Measurements from ENCODE around the gene MIA. TPM values are rescaled to one million over a fixed set of nuclear protein-coding genes. Genes with fewer than 3 reads are reported as not detected.
"Not testable (repeated sequence)": the region's sequence is repeated elsewhere in the genome, so short reads cannot be mapped to it uniquely, and the experiment has no call there.

MIA gene
- total RNA-seq, 2 donors from 2014 or later, result not detected

- H3K9me3 ChIP-seq, result no peaks in the 10 kb centered on the region
- H3K27me3 ChIP-seq (replicated peaks; ENCODE audit: insufficient read depth), result no peaks in the 10 kb centered on the region
- DNase-seq (ENCODE audit: low spot score) (no peak), ATAC-seq (ENCODE audit: insufficient number of reproducible peaks, low FRiP score, low read depth) (no peak)
- H3K27ac ChIP-seq, result peak overlapping the region; percentile 50 to 73
- peaks cover 15% of the 10 kb centered on the region for H3K36me3 ChIP-seq
- peak overlapping the region; percentile 69 for H3K4me3 ChIP-seq
- TF ChIP-seq CTCF (IDR thresholded peaks at IDR 0.05), result no peak
- H3K4me1 ChIP-seq (ENCODE audit: control insufficient read depth in 1 of 2, low read depth in 2 of 2), result peaks cover 10 to 50% of the 10 kb centered on the region in 2 donors
These were observed 36.4 kb downstream of the MIA start for GRCh38 chr19:40811478-40812341.

GRCh38 chr19:40812571-40812970 lies 37.2 kb downstream of the MIA start:
- H3K27me3 ChIP-seq (replicated peaks; ENCODE audit: insufficient read depth); H3K4me3 ChIP-seq; H3K9me3 ChIP-seq; H3K27ac ChIP-seq; DNase-seq (ENCODE audit: low spot score); ATAC-seq (ENCODE audit: insufficient number of reproducible peaks, low FRiP score, low read depth): not testable (repeated sequence)
- peaks cover 10 to 42% of the 10 kb centered on the region in 2 donors for H3K4me1 ChIP-seq (ENCODE audit: control insufficient read depth in 1 of 2, low read depth in 2 of 2)
- peaks cover 15% of the 10 kb centered on the region for H3K36me3 ChIP-seq

- no peak for ATAC-seq (ENCODE audit: insufficient number of reproducible peaks, low FRiP score, low read depth)
These were observed 37.9 kb downstream of the MIA start for GRCh38 chr19:40813182-40813581.

GRCh38 chr19:40815223-40815622 lies 39.9 kb downstream of the MIA start:
- Histone ChIP-seq H3K4me3 (no peak overlapping the region), H3K27me3 (replicated peaks; ENCODE audit: insufficient read depth) (no peaks in the 10 kb centered on the region), H3K27ac (no peak overlapping the region), H3K4me1 (ENCODE audit: control insufficient read depth in 1 of 2, low read depth in 2 of 2) (peaks cover 17 to 45% of the 10 kb centered on the region in 2 donors), H3K9me3 (no peaks in the 10 kb centered on the region), H3K36me3 (no peaks in the 10 kb centered on the region)
- ATAC-seq (ENCODE audit: insufficient number of reproducible peaks, low FRiP score, low read depth), result no peak
- no peak for TF ChIP-seq CTCF (IDR thresholded peaks at IDR 0.05)
- DNase-seq (ENCODE audit: low spot score), result no peak

More at GRCh38 chr19:40813182-40813581, 37.9 kb downstream of the MIA start:
- no peak for DNase-seq (ENCODE audit: low spot score)
- no peak overlapping the region for H3K4me3 ChIP-seq
- H3K27ac ChIP-seq, result no peak overlapping the region
- no peak for TF ChIP-seq CTCF (IDR thresholded peaks at IDR 0.05)
- H3K4me1 ChIP-seq (ENCODE audit: control insufficient read depth in 1 of 2, low read depth in 2 of 2), result peaks cover 10 to 39% of the 10 kb centered on the region in 2 donors
- H3K9me3 ChIP-seq, result no peaks in the 10 kb centered on the region
- H3K36me3 ChIP-seq, result peaks cover 10% of the 10 kb centered on the region
- no peaks in the 10 kb centered on the region for H3K27me3 ChIP-seq (replicated peaks; ENCODE audit: insufficient read depth)

GRCh38 chr19:40818480-40819399 lies 43.4 kb downstream of the MIA start:
- Histone ChIP-seq H3K4me1 (ENCODE audit: control insufficient read depth in 1 of 2, low read depth in 2 of 2) (peaks cover 20 to 35% of the 10 kb centered on the region in 2 donors), H3K4me3 (peak overlapping the region; percentile 65)
- ATAC-seq (ENCODE audit: insufficient number of reproducible peaks, low FRiP score, low read depth); H3K36me3 ChIP-seq; H3K9me3 ChIP-seq; H3K27me3 ChIP-seq (replicated peaks; ENCODE audit: insufficient read depth); DNase-seq (ENCODE audit: low spot score); H3K27ac ChIP-seq: not testable (repeated sequence)
- peak; percentile 40 for TF ChIP-seq CTCF (IDR thresholded peaks at IDR 0.05)

All from thoracic aorta (tissue), 2 donors.